HepG2 (cell line): ENCODE data around the gene ACOXL. TPM values are rescaled to one million over a fixed set of nuclear protein-coding genes. Genes with fewer than 3 reads are reported as not detected.
A peak's percentile ranks its signal among the peaks of the same experiment; 100 is the strongest.

Experiments
- ATAC-seq: fragments of 200-7000 bp; cut with Tn5 transposase; 3 replicates; pipeline ENCODE4 v1.9.1; 2020; ENCODE audit warnings: mild to moderate bottlenecking, moderate library complexity
- BruUV-seq: library from RNA; stranded (reverse); fragments of 400-500 nt; replicated peaks from 2 replicates; lab custom pipeline; 2021; lab: Mats Ljungman, UMichigan
- CTCF ChIA-PET: fragments of 300-600 bp; formaldehyde crosslinking; extraction: SDS; loops from one replicate; lab custom pipeline; 2021; ENCODE audit warnings: low total read pairs, inconsistent platforms, low intra/inter-chr PET ratio; lab: Yijun Ruan, JAX
- POLR2A ChIA-PET: fragments of 350-600 bp; sonication (Branson Sonifier 250); formaldehyde crosslinking; loops from one replicate; lab custom pipeline; 2020; ENCODE audit warnings: antibody characterized with exemption, inconsistent platforms; lab: Yijun Ruan, JAX
- DNase-seq: peaks from one replicate; pipeline ENCODE4 v3.0.0-alpha.2; 2015; ENCODE audit warnings: low spot score
- FAIRE-seq: peaks from 3 replicates; lab custom pipeline; 2011; peaks lifted over from hg19 to GRCh38; lab: Jason Lieb, UNC
- H2AFZ ChIP-seq: one replicate; pipeline ENCODE4 v1.6.1; 2011; ENCODE audit warnings: low read length, inconsistent platforms
- H3K27ac ChIP-seq: fragments of 300-600 bp; 3 replicates; pipeline ENCODE4 v1.8.0; 2011; ENCODE audit warnings: mixed run types, mild to moderate bottlenecking, mixed read lengths, low read length, inconsistent platforms; ENCODE audit not compliant: insufficient read depth; ENCODE audit errors: extremely low read length
- H3K27me3 ChIP-seq, 2 experiments: fragments of 200-600 bp in 1 of 2; 2 replicates in 1 of 2; 3 replicates in 1 of 2; pipeline versions ENCODE4 v1.6.0 to v1.8.0; 2011; ENCODE audit warnings: low read length in 2 of 2, mild to moderate bottlenecking in 2 of 2, moderate library complexity in 2 of 2, inconsistent platforms in 1 of 2; ENCODE audit not compliant: insufficient read depth in 2 of 2, control insufficient read depth in 1 of 2
- H3K36me3 ChIP-seq, 2 experiments: fragments of 200-600 bp in 1 of 2; replicated peaks in 1 of 2; 2 replicates in 1 of 2; 3 replicates in 1 of 2; pipeline versions ENCODE4 v1.5.1 to v1.8.0; 2011; ENCODE audit warnings: low read length in 2 of 2, inconsistent platforms in 1 of 2; ENCODE audit not compliant: insufficient read depth in 2 of 2, control insufficient read depth in 1 of 2
- H3K4me1 ChIP-seq: 2 replicates; pipeline ENCODE4 v1.5.1; 2012; ENCODE audit warnings: low read length, inconsistent platforms; ENCODE audit not compliant: insufficient read depth
- H3K4me2 ChIP-seq: 2 replicates; pipeline ENCODE4 v1.6.0; 2011; ENCODE audit warnings: low read depth, low read length, inconsistent platforms
- H3K4me3 ChIP-seq, 3 experiments: fragments of 200-600 bp in 1 of 3; sonication (generic), shearing (Covaris generic) in 1 of 3; replicated peaks in 1 of 3; 2 replicates each; pipeline ENCODE4 v1.5.1; 2011 to 2016; ENCODE audit warnings: low read length in 3 of 3, inconsistent platforms in 2 of 3, low read depth in 2 of 3, mild to moderate bottlenecking in 2 of 3, control low read depth in 1 of 3, mixed read lengths in 1 of 3; ENCODE audit not compliant: insufficient read depth in 1 of 3
- H3K79me2 ChIP-seq: one replicate; pipeline ENCODE4 v1.6.1; 2011; ENCODE audit warnings: low read length, inconsistent platforms; ENCODE audit not compliant: insufficient read depth
- H3K9ac ChIP-seq: 2 replicates; pipeline ENCODE4 v1.6.0; 2011; ENCODE audit warnings: mild to moderate bottlenecking, low read depth, low read length, inconsistent platforms; ENCODE audit not compliant: insufficient read depth
- H3K9me3 ChIP-seq: 2 replicates; pipeline ENCODE4 v1.5.1; 2012; ENCODE audit warnings: mild to moderate bottlenecking, low read length
- H4K20me1 ChIP-seq: 2 replicates; pipeline ENCODE4 v1.6.0; 2011; ENCODE audit warnings: inconsistent platforms, mild to moderate bottlenecking, low read length, moderate library complexity; ENCODE audit not compliant: insufficient read depth
- ATF7 ChIP-seq, 2 experiments: fragments of 450-650 bp in 1 of 2; sonication (generic) in 1 of 2; formaldehyde crosslinking in 1 of 2; IDR thresholded peaks; 2 replicates each; pipeline versions ENCODE4 v1.4.0 to v1.6.1; 2016 to 2020; ENCODE audit warnings: antibody characterized with exemption in 1 of 2, mild to moderate bottlenecking in 1 of 2, missing genetic modification reagents in 1 of 2
- CEBPB ChIP-seq: IDR thresholded peaks from 2 replicates; pipeline ENCODE4 v1.6.1; 2011; ENCODE audit warnings: low read depth, low read length, improper control_type of control experiment, borderline replicate concordance
- CREB1 ChIP-seq, 2 experiments: fragments of 450-650 bp in 1 of 2; IDR thresholded peaks; 2 replicates each; pipeline ENCODE4 v1.6.1; 2016 to 2017; ENCODE audit warnings: control low read depth in 1 of 2, mild to moderate bottlenecking in 1 of 2, missing compliant biosample characterization in 1 of 2, missing genetic modification characterization in 1 of 2
- FOXK1 ChIP-seq: sonication (generic); formaldehyde crosslinking; IDR thresholded peaks from 2 replicates; pipeline ENCODE4 v1.4.0; 2020; ENCODE audit warnings: low read depth, missing genetic modification reagents, borderline replicate concordance
- IKZF1 ChIP-seq: fragments of 450-650 bp; IDR thresholded peaks from 2 replicates; pipeline ENCODE4 v1.7.1; 2016
- RFX5 ChIP-seq: IDR thresholded peaks from 2 replicates; pipeline ENCODE4 v1.6.1; 2011; ENCODE audit warnings: low read depth, low read length, improper control_type of control experiment
- RXRA ChIP-seq: sonication (generic); formaldehyde crosslinking; IDR thresholded peaks from 2 replicates; pipeline ENCODE4 v1.5.1; 2020; ENCODE audit warnings: missing genetic modification reagents
- ZNF660 ChIP-seq: sonication (generic); formaldehyde crosslinking; IDR thresholded peaks from 2 replicates; pipeline ENCODE4 v1.5.1; 2020; ENCODE audit warnings: mild to moderate bottlenecking, low read depth, missing genetic modification reagents, borderline replicate concordance
- ZNF672 ChIP-seq: sonication (generic); formaldehyde crosslinking; IDR thresholded peaks from 2 replicates; pipeline ENCODE4 v1.8.1; 2022; ENCODE audit warnings: missing genetic modification reagents
- ZNF7 ChIP-seq: IDR thresholded peaks from 2 replicates; pipeline ENCODE4 v1.6.1; 2016; ENCODE audit warnings: missing biosample characterization, missing genetic modification reagents
- in situ Hi-C: cut with HindIII; loops from 2 replicates; pipeline ENCODE4 v1.10.0; 2017; ENCODE audit warnings: low pct_unique_long_range_greater_than_20kb; ENCODE audit not compliant: extremely low pct_ligation_motif_present
- intact Hi-C: fragments of 100-400 bp; cut with micrococcal nuclease; formaldehyde crosslinking; loops from one replicate; pipeline ENCODE4 v1.10.0; 2022; ENCODE audit not compliant: unreplicated experiment
- polyA plus RNA-seq, 8 experiments: library from polyadenylated mRNA; depleted of rRNA in 3 of 8; stranded (reverse) in 7 of 8; unstranded in 1 of 8; fragments of >200 nt; fragmentation: Illumina TruSeq in 4 of 8; extraction: Trizol in 4 of 8; gene quantifications; 2 replicates each; pipeline versions ENCODE4 v1.2.1 to v1.2.3, GENCODE V29; 2011 to 2016; ENCODE audit warnings: low read depth in 4 of 8, missing spikeins in 1 of 8, mixed read lengths in 1 of 8; ENCODE audit not compliant: insufficient read depth in 1 of 8
- total RNA-seq, 5 experiments: library from RNA; depleted of rRNA; stranded (reverse); fragments of >200 nt; fragmentation: Illumina TruSeq; extraction: Trizol; gene quantifications; 2 replicates each; pipeline ENCODE4 v1.2.3, GENCODE V29; 2016; ENCODE audit warnings: low read depth in 1 of 5
- TF ChIP-seq, protein P1 (sequence below): sonication (generic); formaldehyde crosslinking; IDR thresholded peaks from 2 replicates; pipeline ENCODE4 v1.4.0; 2020; ENCODE audit warnings: missing genetic modification reagents
- TF ChIP-seq, protein P2 (sequence below): IDR thresholded peaks from 2 replicates; pipeline ENCODE4 v1.6.1; 2016; ENCODE audit warnings: low read depth

The ACOXL gene
- total and polyA plus RNA-seq, 2 of the 13 experiments (the other 11 are each of a cell fraction or from before 2014, with no cell fraction given): not detected

DNA sequence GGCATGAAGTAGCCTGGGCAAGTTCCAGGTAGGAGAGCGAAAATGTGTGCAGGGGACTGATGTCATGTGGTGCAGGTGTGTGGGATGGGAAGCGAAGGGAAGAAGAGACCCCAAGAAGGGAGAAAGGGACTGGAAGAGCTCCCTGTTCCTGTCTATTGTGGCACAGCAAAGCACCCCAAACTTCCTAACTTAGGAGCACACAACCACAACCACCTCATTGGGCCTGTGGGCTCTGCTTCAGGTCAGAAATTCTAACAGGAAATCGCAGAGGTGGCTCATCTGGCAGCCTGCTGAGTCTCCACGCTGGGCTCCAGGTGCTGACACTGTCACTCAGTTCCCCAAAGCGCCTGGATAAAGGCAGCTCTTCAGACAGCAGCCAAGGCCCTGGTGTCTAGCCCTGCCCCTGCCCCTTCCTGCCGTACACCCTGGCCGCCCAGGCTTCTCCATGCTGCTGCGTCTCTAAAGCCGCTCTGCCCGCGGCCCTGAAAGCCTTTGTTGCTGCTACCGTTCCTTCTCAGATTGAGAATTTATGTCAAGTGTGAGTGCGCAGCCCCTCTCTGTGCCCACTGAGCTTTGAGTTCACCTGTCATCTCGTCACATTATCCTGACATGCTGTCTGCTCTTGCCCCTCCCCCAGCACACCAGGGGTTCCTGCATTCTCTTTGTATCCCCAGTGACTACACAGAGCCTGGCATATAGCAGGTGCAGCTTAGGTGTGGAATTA, 248.1 kb downstream of the ACOXL start (continued):
- TF ChIP-seq FOXK1 (CRISPR knock-in tag) (no peak), RXRA (CRISPR knock-in tag) (no peak), ZNF672 (CRISPR knock-in tag) (no peak), ZNF7 (CRISPR knock-in tag) (no peak), RFX5 (no peak), IKZF1 (no peak)
- TF ChIP-seq, protein P1, sequence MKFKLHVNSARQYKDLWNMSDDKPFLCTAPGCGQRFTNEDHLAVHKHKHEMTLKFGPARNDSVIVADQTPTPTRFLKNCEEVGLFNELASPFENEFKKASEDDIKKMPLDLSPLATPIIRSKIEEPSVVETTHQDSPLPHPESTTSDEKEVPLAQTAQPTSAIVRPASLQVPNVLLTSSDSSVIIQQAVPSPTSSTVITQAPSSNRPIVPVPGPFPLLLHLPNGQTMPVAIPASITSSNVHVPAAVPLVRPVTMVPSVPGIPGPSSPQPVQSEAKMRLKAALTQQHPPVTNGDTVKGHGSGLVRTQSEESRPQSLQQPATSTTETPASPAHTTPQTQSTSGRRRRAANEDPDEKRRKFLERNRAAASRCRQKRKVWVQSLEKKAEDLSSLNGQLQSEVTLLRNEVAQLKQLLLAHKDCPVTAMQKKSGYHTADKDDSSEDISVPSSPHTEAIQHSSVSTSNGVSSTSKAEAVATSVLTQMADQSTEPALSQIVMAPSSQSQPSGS (CRISPR knock-in tag): no peak
- TF ChIP-seq, protein P2, sequence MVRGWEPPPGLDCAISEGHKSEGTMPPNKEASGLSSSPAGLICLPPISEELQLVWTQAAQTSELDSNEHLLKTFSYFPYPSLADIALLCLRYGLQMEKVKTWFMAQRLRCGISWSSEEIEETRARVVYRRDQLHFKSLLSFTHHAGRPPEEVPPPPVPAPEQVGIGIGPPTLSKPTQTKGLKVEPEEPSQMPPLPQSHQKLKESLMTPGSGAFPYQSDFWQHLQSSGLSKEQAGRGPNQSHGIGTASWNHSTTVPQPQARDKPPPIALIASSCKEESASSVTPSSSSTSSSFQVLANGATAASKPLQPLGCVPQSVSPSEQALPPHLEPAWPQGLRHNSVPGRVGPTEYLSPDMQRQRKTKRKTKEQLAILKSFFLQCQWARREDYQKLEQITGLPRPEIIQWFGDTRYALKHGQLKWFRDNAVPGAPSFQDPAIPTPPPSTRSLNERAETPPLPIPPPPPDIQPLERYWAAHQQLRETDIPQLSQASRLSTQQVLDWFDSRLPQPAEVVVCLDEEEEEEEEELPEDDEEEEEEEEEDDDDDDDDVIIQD (CRISPR knock-in tag): no peak
- TF ChIP-seq, all 625 proteins: peak for 0

DNA sequence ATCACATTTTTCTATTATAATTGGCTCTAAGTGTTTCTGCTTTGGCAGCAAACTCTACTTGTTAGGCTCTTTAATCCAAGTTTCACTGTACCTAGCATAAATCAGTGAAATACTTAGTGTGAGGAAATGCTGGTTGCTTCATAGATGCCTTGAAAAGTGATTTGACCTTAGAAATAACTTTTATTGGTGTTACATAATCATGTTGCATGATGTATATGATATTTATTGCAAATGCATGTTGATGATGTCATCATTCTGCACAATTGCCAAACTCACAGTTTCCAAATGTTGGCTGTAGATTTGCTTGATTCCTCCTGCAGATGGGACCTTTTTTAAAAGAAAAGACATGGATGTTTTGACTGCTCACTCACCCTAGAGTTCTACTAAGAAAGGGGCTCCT, 250.8 kb downstream of the ACOXL start:
- ChIA-PET CTCF (no interaction called here), POLR2A (no interaction called here)
- Histone ChIP-seq H3K9ac (no peak overlapping the region), H3K27ac (no peak overlapping the region), H3K27me3 (peaks cover 0 to 23% of the 10 kb centered on the region in 2 experiments; a peak in 2 of 5 replicates), H2AFZ (no peak overlapping the region), H3K4me1 (no peaks in the 10 kb centered on the region), H3K36me3 (no peaks in the 10 kb centered on the region), H4K20me1 (no peaks in the 10 kb centered on the region), H3K4me3 (no peak overlapping the region), H3K79me2 (no peaks in the 10 kb centered on the region), H3K9me3 (no peaks in the 10 kb centered on the region), H3K4me2 (no peak overlapping the region)
- no peak for DNase-seq
- FAIRE-seq: no peak
- no TSS peak for BruUV-seq
- in situ Hi-C loops (no loop called here), intact Hi-C loops (no loop called here)
- TF ChIP-seq CEBPB: peak; percentile 49; the same call in 1 of the 2 replicates
- peak; percentile 83 for TF ChIP-seq CREB1 (IDR thresholded peaks at IDR 0.05)
- TF ChIP-seq CREB1 (CRISPR knock-in tag; IDR thresholded peaks at IDR 0.05): no peak
- peak; percentile 98 for TF ChIP-seq ATF7 (IDR thresholded peaks at IDR 0.05)
- TF ChIP-seq ATF7 (CRISPR knock-in tag; IDR thresholded peaks at IDR 0.05): no peak
- TF ChIP-seq ZNF660 (CRISPR knock-in tag): no peak
- ATAC-seq: no peak
